ENCODE results near the gene SLC6A9. TPM values are rescaled to one million over a fixed set of nuclear protein-coding genes. Genes with fewer than 3 reads are reported as not detected.

The SLC6A9 gene
- total and polyA plus RNA-seq, 2 of the 8 experiments (the other 6 are each of a cell fraction or from before 2014, with no cell fraction given), result 20.2 to 24.2 TPM

DNA sequence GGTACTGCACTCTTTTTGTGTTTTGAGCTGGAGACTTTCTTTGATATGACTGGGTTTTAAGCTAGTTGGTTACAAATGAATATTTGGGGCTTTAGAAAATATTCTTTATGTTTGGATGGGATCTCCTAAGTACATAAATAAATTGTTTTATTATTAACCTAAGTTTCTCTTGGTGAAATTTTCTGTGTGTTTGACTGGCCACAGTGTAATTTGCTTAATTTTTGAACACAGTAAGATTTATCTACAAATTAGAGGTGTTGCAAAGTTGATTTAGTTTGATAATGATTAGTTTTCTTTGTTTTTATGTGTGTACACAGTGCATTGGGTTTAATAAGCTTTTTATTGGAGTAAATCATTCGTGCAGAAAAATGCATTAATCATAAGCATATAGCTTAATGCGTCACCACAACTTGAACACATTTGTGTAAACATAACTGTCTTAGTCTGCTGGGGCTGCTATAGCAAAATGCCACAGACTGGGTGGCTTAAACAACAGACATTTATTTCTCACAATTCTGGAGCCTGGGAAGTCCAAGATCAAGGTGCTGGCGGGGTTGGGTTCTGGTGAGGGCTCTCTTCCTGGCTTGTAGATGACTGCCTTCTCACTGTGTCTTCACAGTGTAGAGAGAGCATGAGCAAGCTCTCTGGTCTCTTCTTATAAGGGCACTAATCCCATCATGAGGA is 17.4 kb upstream of the SLC6A9 start:
- no peak overlapping the region for H3K18ac ChIP-seq (ENCODE audit: extremely low read depth, low read length)
- no peak overlapping the region for H3K56ac ChIP-seq (replicated peaks; ENCODE audit: insufficient read length, low read depth, low read length)
- no peak for FAIRE-seq
- H3K14ac ChIP-seq (ENCODE audit: insufficient read length), result no peak overlapping the region
- no peaks in the 10 kb centered on the region for H3K79me2 ChIP-seq (ENCODE audit: control insufficient read depth in 1 of 2, insufficient read depth in 2 of 2, low read length in 2 of 2)
- no peak overlapping the region for H4K91ac ChIP-seq (replicated peaks; ENCODE audit: insufficient read length, low read length)
- CTCF ChIA-PET (ENCODE audit: partially characterized antibody), result interaction anchor here (0.5 to 16.4 kb wide), 48 partner anchors 8 to 613 kb away, joined by 3 to 478 read pairs (median 4); partner anchors contain the start of genes ARTN, CCDC24 and SLC6A9
- H2AFZ ChIP-seq (ENCODE audit: low read length), result no peak overlapping the region
- H2BK20ac ChIP-seq (ENCODE audit: low read length), result no peak overlapping the region
- no peak for TF ChIP-seq RBBP5 (IDR thresholded peaks at IDR 0.05; ENCODE audit: borderline replicate concordance, low read depth, low read length)
- TF ChIP-seq RFX5 (IDR thresholded peaks at IDR 0.05; ENCODE audit: borderline replicate concordance, low read depth, low read length), result no peak
- no peak for DNase-seq (ENCODE audit: low read depth in 1 of 2, low spot score in 2 of 2)
- no peak overlapping the region for H3K4ac ChIP-seq (replicated peaks; ENCODE audit: insufficient read length, low read depth, low read length)
- no peak overlapping the region for H3K4me2 ChIP-seq (ENCODE audit: insufficient read depth in 1 of 2, low read depth in 2 of 2, low read length in 2 of 2)
- H3K9ac ChIP-seq (replicated peaks in 1 of 4; ENCODE audit: extremely low read depth in 1 of 4, low read depth in 3 of 4, low read length in 3 of 4), result no peak overlapping the region
- H4K5ac ChIP-seq (ENCODE audit: insufficient read length, low read depth, low read length), result no peak overlapping the region
- no peaks in the 10 kb centered on the region for H3K9me3 ChIP-seq (ENCODE audit: insufficient read depth in 2 of 2, low read depth in 1 of 2, low read length in 1 of 2)
- no peak overlapping the region for H3K4me3 ChIP-seq (ENCODE audit: extremely low read depth in 1 of 4, insufficient read depth in 2 of 4, low read depth in 3 of 4, low read length in 4 of 4)
- H3K36me3 ChIP-seq (ENCODE audit: control insufficient read depth in 2 of 4, insufficient read depth in 4 of 4, low read length in 3 of 4), result no peaks in the 10 kb centered on the region
- H4K20me1 ChIP-seq (replicated peaks in 1 of 2; ENCODE audit: control insufficient read depth in 1 of 2, insufficient read depth in 2 of 2, low read length in 2 of 2), result no peaks in the 10 kb centered on the region
- POLR2A ChIA-PET (ENCODE audit: partially characterized antibody), result interaction anchor here (0.6 to 4.0 kb wide), 7 partner anchors 17 to 584 kb away, joined by 3 to 12 read pairs (median 3); partner anchors contain the start of gene SLC6A9
- H3K79me1 ChIP-seq (ENCODE audit: low read depth, low read length), result no peaks in the 10 kb centered on the region
- 85% methylated on average over 3 of the region's 3 CpGs; no CpG with 5 or more reads in 1 of the 2 experiments for WGBS, 2 experiments (ENCODE audit: extremely low coverage in 1 of 2, insufficient coverage in 1 of 2, insufficient read length in 1 of 2, insufficient replicate concordance in 2 of 2, low coverage in 1 of 2, low lambda C conversion rate in 2 of 2, missing lambda C conversion rate in 1 of 2)
- H3K27me3 ChIP-seq (replicated peaks in 1 of 4; ENCODE audit: control insufficient read depth in 3 of 4, extremely low read depth in 1 of 4, insufficient read depth in 3 of 4, low read length in 3 of 4), result peaks cover 0 to 5% (median 0%) of the 10 kb centered on the region in 4 experiments; a peak in 3 of 7 replicates
- peaks cover 0 to 3% (median 2%) of the 10 kb centered on the region in 4 experiments; a peak in 3 of 7 replicates for H3K4me1 ChIP-seq (replicated peaks in 1 of 4; ENCODE audit: control insufficient read depth in 3 of 4, insufficient read depth in 4 of 4, low read length in 3 of 4)
- no peaks in the 10 kb centered on the region for H3K23me2 ChIP-seq (ENCODE audit: low read depth, low read length)
- no peak overlapping the region for H3K23ac ChIP-seq (ENCODE audit: insufficient read length)
- no peak overlapping the region for H4K8ac ChIP-seq (ENCODE audit: extremely low read depth, insufficient read depth, low read length)
- no peak overlapping the region for H2AK5ac ChIP-seq (ENCODE audit: low read depth, low read length)
- H2BK5ac ChIP-seq (ENCODE audit: low read depth, low read length), result no peak overlapping the region
- no peak overlapping the region for H2BK15ac ChIP-seq (ENCODE audit: low read length)
- no peak overlapping the region for H2BK12ac ChIP-seq (ENCODE audit: low read depth, low read length)
- no peak overlapping the region for H3K27ac ChIP-seq (ENCODE audit: low read depth, low read length)
- no peak overlapping the region for H2BK120ac ChIP-seq (replicated peaks; ENCODE audit: low read depth, low read length)

All from H1 (cell line).